Esophagus muscularis mucosa (tissue), 4 donors: Measurements from ENCODE around the gene STK35. TPM values are rescaled to one million over a fixed set of nuclear protein-coding genes. Genes with fewer than 3 reads are reported as not detected.

Experiments
- DNase-seq: peaks from one replicate; pipeline ENCODE4 v3.0.0-alpha.2; 2017; ENCODE audit errors: extremely low spot score
- H3K27ac ChIP-seq, 4 donors: fragments of 200-600 bp; sonication (generic); replicated peaks in 1 of 4; 1 replicate in 3 of 4; 2 replicates in 1 of 4; pipeline ENCODE4 v1.5.1; 2016 to 2019; ENCODE audit warnings: mild to moderate bottlenecking in 1 of 4
- H3K27me3 ChIP-seq, 4 donors: fragments of 200-600 bp; sonication (generic); one replicate each; pipeline versions ENCODE4 v1.5.1 to v1.6.0; 2016 to 2019
- H3K36me3 ChIP-seq, 4 donors: fragments of 200-600 bp; sonication (generic); one replicate each; pipeline ENCODE4 v1.5.1; 2016 to 2019
- H3K4me1 ChIP-seq, 4 donors: fragments of 200-600 bp; sonication (generic); one replicate each; pipeline ENCODE4 v1.5.1; 2016 to 2019
- H3K4me3 ChIP-seq, 4 donors: fragments of 200-600 bp; sonication (generic); 1 replicate in 2 of 4; 2 replicates in 2 of 4; pipeline ENCODE4 v1.5.1; 2016 to 2019; ENCODE audit warnings: mild to moderate bottlenecking in 4 of 4, moderate library complexity in 1 of 4
- H3K9me3 ChIP-seq, 4 donors: fragments of 200-600 bp; sonication (generic); 1 replicate in 3 of 4; 2 replicates in 1 of 4; pipeline ENCODE4 v1.5.1; 2016 to 2019
- EP300 ChIP-seq: sonication (generic); formaldehyde crosslinking; IDR thresholded peaks from one replicate; pipeline ENCODE4 v1.6.1; 2017; ENCODE audit warnings: antibody characterized with exemption
- POLR2A ChIP-seq: fragments of 450-650 bp; IDR thresholded peaks from one replicate; pipeline ENCODE4 v1.6.1; 2017; ENCODE audit warnings: antibody characterized with exemption, moderate library complexity, mild to moderate bottlenecking, low read depth
- POLR2AphosphoS5 ChIP-seq, 2 donors: sonication (generic); formaldehyde crosslinking; IDR thresholded peaks; one replicate each; pipeline ENCODE4 v1.6.1; 2017; ENCODE audit warnings: antibody characterized with exemption in 2 of 2
- WGBS: methylation state at CpG from one replicate; pipeline ENCODE4 v1.1.5; 2018; 5-methylcytosine and 5-hydroxymethylcytosine counted together
- intact Hi-C: fragments of 100-400 bp; cut with DNase I; formaldehyde crosslinking; loops from one replicate; pipeline ENCODE4 v1.15.1; 2023
- total RNA-seq, 4 donors: library from RNA; depleted of rRNA; stranded (reverse); fragments of >200 nt; gene quantifications; one replicate each; pipeline versions ENCODE4 v1.1.0 to v1.2.1, GENCODE V29; 2016
- TF ChIP-seq, protein P1 (sequence below), 3 experiments: fragments of 200-600 bp in 2 of 3; fragments of 450-650 bp in 1 of 3; sonication (generic) in 2 of 3; IDR thresholded peaks; one replicate each; pipeline ENCODE4 v1.5.1; 2017 to 2019; ENCODE audit warnings: antibody characterized with exemption in 3 of 3, mild to moderate bottlenecking in 2 of 3, moderate library complexity in 1 of 3

The STK35 gene
- total RNA-seq, 4 donors from 2014 or later, result 19.2 to 24.1 (median 22.8) TPM

GRCh38 chr20:2124564-2125213, 23.1 kb downstream of the STK35 start:
- Histone ChIP-seq H3K36me3 (peaks cover 0 to 4% (median 0%) of the 10 kb centered on the region in 4 donors), H3K9me3 (no peaks in the 10 kb centered on the region), H3K27ac (peak overlapping the region; percentile 32 to 66 (median 50)), H3K4me1 (peaks cover 74 to 99% (median 88%) of the 10 kb centered on the region in 4 donors), H3K27me3 (no peaks in the 10 kb centered on the region), H3K4me3 (no peak overlapping the region)
- TF ChIP-seq, protein P1, sequence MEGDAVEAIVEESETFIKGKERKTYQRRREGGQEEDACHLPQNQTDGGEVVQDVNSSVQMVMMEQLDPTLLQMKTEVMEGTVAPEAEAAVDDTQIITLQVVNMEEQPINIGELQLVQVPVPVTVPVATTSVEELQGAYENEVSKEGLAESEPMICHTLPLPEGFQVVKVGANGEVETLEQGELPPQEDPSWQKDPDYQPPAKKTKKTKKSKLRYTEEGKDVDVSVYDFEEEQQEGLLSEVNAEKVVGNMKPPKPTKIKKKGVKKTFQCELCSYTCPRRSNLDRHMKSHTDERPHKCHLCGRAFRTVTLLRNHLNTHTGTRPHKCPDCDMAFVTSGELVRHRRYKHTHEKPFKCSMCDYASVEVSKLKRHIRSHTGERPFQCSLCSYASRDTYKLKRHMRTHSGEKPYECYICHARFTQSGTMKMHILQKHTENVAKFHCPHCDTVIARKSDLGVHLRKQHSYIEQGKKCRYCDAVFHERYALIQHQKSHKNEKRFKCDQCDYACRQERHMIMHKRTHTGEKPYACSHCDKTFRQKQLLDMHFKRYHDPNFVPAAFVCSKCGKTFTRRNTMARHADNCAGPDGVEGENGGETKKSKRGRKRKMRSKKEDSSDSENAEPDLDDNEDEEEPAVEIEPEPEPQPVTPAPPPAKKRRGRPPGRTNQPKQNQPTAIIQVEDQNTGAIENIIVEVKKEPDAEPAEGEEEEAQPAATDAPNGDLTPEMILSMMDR (IDR thresholded peaks at IDR 0.05), result no peak
- TF ChIP-seq POLR2AphosphoS5 (IDR thresholded peaks at IDR 0.05), result no peak
- no peak for TF ChIP-seq POLR2A
- no peak for TF ChIP-seq EP300
- intact Hi-C loops, result no loop called here
- WGBS, result 80% methylated on average over 6 of the region's 7 CpGs
- no peak for DNase-seq

- no peaks in the 10 kb centered on the region for H3K27me3 ChIP-seq
- no peaks in the 10 kb centered on the region for H3K9me3 ChIP-seq
- H3K27ac ChIP-seq, result peak overlapping the region; percentile 32 to 66 (median 50)
- TF ChIP-seq, protein P1 (IDR thresholded peaks at IDR 0.05), result no peak
- no peak for TF ChIP-seq POLR2A
- TF ChIP-seq EP300, result no peak
- TF ChIP-seq POLR2AphosphoS5 (IDR thresholded peaks at IDR 0.05), result no peak
- DNase-seq, result no peak
- H3K4me3 ChIP-seq, result no peak overlapping the region
- H3K36me3 ChIP-seq, result peaks cover 0 to 4% (median 0%) of the 10 kb centered on the region in 4 donors
- peaks cover 70 to 100% (median 88%) of the 10 kb centered on the region in 4 donors for H3K4me1 ChIP-seq
- WGBS, result 56% methylated on average over 6 of the region's 7 CpGs
- intact Hi-C loops, result no loop called here
Observed at GRCh38 chr20:2125474-2126112, 24.0 kb downstream of the STK35 start.

DNA sequence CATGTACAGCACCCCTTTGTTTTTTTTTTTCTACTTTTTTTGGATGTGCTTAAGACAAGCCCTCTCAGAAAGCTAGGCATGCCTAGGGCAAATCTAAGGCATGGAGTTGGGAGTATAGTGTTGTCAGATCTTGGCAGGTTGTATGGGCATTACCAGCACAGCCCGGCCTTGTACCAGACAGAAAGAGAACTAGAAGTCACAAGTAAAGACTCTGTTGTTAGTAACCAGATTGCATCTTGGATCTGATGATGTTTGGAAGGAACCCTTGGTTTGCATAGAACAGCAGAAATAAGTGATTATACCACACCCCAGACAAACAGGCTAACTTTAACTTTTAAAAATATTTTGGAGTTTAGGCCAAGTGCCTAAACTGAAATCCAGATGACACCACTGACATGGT, 25.6 kb downstream of the STK35 start:
- TF ChIP-seq, protein P1 (IDR thresholded peaks at IDR 0.05), result no peak
- TF ChIP-seq POLR2A, result no peak
- TF ChIP-seq POLR2AphosphoS5 (IDR thresholded peaks at IDR 0.05), result no peak
- TF ChIP-seq EP300, result no peak
- peaks cover 70 to 98% (median 87%) of the 10 kb centered on the region in 4 donors for H3K4me1 ChIP-seq
- H3K27ac ChIP-seq, result peak overlapping the region; percentile 33 to 66 (median 48)
- intact Hi-C loops, result no loop called here
- no peaks in the 10 kb centered on the region for H3K27me3 ChIP-seq
- H3K9me3 ChIP-seq, result no peaks in the 10 kb centered on the region
- no peak overlapping the region for H3K4me3 ChIP-seq
- no peak for DNase-seq
- WGBS, result 43% methylated on average over 1 of the region's 1 CpG
- H3K36me3 ChIP-seq, result peaks cover 0 to 4% (median 0%) of the 10 kb centered on the region in 4 donors

- peaks cover 0 to 4% (median 0%) of the 10 kb centered on the region in 4 donors for H3K36me3 ChIP-seq
- intact Hi-C loops, result no loop called here
- H3K4me1 ChIP-seq, result peaks cover 69 to 98% (median 87%) of the 10 kb centered on the region in 4 donors
- TF ChIP-seq, protein P1 (IDR thresholded peaks at IDR 0.05), result no peak
- TF ChIP-seq EP300, result no peak
- no peak for TF ChIP-seq POLR2AphosphoS5 (IDR thresholded peaks at IDR 0.05)
- TF ChIP-seq POLR2A, result no peak
- H3K27ac ChIP-seq, result no peak overlapping the region
- no peaks in the 10 kb centered on the region for H3K9me3 ChIP-seq
- H3K27me3 ChIP-seq, result no peaks in the 10 kb centered on the region
- H3K4me3 ChIP-seq, result no peak overlapping the region
- no peak for DNase-seq
- 83% methylated on average over 6 of the region's 6 CpGs for WGBS
Observed at GRCh38 chr20:2128542-2128941, 26.9 kb downstream of the STK35 start.
